NCI-H2081 (cell line): ENCODE data around the gene AR.

ENCODE experiments used
- DNase-seq, 2 experiments: peaks; one replicate each; lab custom pipeline; 2025; lab: John Stamatoyannopoulos, UW

Gene AR

DNA sequence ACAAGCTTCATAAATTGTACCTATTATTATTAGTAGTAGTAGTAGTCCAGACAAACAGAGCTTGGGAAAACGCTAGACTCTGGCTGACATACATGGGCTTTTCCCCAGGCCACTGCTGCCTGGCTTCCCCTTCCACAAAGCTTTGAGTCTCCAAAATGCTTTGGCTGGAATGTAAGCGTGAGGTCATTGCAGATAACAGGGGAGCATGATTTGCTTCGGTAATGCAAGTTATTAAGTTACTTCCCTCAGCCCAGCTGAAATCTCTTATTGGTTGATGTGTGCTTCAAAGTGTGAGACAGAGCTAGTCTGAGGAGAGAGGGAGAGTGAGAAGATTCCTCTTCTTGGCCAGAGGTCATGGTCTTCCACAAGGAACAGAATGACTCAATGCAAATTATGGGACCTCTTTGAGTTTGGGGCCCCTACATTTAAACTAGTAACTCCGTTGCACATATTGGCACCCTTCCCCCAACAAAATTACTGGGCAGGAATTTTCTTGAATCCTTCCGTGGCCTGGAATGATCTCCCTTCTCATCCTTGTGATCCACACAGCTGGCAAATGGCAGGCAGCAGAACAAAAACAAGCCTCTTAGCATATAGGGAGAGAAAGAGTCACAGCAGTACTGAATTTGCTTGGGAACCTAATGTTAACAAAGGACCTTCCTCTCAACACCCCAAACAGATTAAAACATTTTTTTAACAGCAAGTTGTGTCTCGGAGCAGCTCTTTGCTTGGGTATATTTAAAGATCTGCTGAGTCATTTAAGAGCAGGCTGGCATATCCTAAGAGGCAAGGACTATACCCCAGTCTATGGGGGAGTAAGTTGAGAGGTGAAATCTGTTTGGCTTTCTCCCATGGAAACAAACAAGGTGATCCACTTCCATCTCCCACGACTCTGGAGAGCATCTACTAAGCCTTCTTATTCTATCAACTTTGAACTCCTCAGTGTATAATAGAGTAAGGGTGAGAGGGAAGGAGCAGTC lies 19.9 kb downstream of the AR start:
- no peak for DNase-seq

DNA sequence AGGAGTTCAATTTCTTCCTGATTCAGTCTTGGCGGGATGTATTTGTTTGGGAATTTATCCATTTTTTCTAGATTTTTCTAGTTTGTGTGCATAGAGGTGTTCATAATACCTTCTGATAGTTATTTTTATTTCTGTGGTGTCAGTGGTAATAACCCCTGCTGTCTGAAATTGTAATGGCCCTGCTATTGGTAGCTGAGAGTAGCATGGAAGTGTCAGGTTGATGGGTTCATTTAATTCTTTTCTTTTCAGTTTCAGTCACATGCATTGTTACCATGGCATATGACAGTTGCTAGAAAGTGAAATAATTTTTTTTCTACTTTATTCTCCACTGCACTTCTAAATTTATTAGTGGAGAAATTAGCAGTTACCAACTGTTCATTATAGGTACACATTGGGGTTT lies 20.7 kb downstream of the AR start:
- no peak for DNase-seq

DNA sequence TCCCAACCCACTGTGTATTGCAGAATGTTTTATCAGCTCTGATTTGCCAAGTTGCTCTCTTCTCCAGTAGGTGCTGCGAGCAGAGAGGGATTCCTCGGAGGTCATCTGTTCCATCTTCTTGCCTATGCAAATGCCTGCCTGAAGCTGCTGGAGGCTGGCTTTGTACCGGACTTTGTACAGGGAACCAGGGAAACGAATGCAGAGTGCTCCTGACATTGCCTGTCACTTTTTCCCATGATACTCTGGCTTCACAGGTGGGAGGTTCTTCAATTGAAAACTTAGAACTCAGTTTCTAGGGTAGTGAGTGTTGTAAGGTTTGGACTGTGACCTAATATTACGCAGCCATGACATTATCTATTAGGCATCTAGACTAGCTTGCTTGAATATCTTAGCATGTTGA lies 24.9 kb downstream of the AR start:
- DNase-seq = no peak

DNA sequence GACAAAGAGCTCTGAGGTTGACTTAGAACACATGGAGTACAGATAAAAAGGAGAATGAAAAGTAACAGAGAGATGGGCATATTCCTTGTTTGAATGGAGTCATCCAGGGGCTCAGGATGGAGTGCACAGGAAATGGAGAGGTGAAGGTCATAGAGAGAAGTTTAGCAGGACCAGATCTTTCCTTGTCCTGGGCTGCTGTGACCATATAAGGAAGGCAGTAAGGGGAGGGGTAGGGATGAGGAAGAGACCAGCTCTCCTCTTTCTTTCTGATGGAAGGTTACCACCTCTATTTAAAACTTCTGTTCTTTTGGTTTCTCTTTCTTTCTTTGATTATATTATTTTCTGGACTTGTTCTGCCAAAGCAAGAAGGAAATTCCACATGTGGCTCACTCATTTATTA lies 27.0 kb downstream of the AR start:
- DNase-seq = no peak

DNA sequence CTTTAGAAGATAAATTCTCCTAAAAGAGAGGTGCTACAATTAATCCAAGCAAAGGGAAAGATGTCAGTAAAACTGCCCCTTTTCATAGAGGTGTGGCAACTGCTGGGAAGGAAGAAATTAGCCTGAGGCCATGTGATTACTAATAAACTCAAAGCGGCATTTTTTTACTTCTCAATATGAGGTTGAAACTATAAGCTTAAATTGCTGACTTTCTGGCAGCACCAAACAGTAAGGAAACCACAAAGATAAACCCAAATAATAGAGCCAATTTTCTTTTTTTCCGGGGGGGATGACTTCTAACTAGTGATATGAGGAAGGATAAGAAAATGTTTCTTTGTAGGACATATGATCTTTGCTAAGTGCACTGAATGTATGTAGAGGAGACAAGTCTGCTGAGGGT lies 30.9 kb downstream of the AR start:
- DNase-seq = no peak

DNA sequence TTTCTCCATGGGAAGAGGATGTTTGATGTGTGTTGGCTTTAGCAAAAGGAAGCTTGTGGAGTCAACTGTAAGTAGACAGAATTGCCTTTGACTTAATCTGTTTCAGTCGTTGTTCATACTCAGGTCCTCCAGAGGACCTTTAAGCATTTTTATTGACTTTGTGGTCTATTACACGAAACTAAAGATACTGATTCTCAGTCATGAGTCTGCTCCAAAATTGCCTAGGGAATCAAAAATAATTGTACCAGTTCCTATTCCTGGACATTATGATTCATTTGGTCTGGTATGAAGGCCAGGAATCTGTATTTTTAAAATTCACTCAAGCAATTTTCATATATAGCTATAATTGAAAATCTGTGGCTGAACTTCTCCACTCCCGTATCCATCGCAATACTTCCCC lies 38.6 kb downstream of the AR start:
- DNase-seq = no peak

DNA sequence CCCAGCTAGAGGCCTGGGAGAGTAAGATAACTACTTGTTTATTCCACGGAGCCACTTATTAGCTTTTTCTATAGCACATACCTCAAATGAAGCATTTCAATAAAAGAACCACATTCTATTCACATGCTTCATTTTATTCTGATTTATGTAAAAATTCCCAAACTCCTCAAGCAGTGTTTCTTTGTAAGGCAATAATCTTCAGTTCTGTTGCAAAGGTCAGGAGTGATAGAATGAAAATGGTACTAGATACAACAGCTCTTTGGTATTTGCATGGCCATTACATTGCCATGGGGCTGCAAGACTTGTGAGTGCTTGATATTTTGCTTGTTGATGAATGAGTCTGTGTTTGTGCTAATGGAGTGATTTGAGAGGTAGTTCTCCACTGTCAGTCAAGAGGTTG lies 39.4 kb downstream of the AR start:
- no peak for DNase-seq

DNA sequence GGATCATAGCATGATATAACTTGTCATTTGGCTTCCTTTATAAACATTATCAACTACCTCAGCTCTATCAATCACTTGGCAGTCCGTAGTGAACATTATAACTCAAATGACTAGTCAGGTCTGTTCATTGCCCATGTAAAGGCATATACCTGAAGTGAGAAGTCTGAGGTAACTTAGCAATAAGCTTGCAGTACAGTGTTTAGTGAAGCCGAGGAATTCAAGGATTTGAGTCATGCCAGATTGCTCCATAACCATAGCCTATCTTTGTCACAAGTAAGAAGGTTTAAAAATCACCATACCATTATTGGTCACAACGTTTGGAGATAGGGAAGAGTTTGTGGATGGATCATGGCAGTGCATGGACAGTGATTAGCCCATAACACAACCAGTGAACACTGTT lies 41.6 kb downstream of the AR start:
- no peak for DNase-seq

DNA sequence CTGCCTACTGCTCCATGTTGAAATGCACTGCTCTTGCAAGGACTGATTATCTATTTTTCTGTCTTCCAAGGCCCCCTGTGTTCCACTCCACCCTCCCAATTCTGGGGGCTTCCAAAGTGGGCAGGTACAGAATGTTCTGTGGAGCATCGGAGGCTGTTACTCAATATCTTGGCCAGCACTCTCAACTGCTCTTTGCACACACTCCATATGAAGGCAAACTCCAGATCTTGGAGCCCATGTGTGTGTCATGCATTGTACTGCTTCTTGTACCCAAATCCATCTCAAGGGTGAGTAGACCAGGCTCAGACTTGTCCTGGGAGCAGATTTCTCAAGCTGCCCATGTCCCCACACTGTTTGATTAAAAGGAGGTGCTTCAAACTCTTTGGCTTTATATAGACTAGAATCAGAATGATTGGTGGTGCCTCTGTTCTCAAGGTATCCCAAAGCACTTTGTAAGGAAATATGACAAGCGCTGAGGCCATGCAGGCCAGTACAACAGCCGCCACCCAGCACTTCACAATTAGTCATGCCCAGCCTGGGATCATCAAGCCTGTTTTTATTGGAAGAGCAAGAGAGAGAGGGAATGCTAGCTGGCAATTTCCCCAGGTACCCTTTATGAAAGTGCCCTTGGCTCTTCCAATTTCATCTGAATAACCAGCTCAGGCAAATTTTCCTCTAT lies 44.3 kb downstream of the AR start:
- no peak for DNase-seq

DNA sequence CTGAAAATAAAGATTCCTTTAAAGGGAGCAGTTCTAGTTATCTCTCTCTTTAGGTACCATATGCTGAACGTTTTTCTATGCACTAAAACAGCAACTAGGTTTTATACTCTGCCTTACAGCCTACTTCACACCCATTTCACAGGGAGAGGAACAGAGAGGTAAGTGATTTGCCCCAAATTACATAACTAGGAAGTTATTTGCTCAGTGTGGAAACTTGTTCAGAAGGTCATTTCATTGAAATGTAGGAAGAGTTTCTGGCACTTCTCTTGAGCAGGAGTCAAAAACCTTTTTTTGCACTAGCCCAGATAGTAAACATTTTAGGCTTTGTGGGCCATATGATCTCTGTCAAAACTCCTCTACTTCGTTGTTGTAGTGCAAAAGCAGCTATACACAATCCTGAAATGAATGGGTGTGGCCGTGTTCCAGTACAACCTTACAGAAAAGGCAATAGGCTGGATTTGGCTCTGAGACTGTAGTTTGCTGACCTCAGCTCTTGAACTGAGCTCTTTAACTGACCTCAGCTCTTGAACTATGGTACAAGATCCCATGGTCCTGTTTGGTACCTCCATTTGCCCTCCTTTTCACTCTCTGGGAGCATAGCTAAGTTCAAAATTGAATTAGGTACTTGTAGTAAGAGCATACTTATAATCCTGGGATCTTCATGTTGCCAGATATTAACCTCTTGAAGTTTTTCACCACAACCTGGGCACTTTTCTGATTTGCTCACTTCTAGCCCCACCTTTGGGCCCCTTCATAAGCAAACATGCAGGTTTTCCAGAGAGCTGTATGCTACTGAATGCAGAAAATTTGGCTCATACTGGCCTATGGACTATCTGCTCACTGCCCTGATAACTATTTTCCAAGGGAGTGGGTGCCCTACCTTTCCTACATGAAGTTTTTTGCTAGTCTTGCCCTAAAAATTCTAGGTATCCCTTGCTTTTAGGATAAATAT lies 53.3 kb downstream of the AR start:
- no peak for DNase-seq

DNA sequence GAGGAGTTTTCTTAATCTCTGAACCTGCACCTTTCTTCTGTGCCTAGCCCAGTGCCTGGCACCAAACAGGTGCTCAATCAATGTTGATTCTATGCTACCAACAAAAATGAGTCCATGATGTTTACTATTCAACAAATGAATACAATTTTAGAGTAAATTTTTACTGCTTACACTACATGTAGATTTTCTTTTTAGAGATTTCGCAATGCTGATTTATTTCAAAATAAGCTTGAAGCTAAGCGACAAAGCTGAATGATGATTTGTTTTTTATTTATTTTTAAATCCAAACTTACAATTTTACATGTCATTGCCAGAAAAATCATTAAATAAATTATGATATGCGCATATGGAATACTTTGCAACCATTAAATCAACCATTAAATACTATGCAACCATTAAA lies 55.7 kb downstream of the AR start:
- no peak for DNase-seq

DNA sequence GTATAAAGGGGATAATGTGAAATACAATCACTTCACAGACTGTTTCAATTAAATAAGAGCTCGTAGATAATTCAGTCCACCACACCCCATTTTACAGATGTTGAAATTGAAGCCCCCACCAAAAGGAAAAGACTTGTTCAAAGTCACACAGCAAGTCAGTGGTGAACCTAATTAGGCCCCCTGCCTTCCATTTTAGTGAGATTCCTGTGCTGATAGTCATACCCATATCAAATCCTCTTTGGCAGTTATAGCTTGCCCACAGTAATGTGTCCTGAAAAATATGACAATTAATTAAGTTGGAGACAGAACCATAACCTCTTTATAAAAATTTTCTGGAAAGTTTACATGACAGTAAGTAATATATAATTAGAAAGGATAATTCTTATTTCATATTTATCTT lies 58.0 kb downstream of the AR start:
- no peak for DNase-seq

DNA sequence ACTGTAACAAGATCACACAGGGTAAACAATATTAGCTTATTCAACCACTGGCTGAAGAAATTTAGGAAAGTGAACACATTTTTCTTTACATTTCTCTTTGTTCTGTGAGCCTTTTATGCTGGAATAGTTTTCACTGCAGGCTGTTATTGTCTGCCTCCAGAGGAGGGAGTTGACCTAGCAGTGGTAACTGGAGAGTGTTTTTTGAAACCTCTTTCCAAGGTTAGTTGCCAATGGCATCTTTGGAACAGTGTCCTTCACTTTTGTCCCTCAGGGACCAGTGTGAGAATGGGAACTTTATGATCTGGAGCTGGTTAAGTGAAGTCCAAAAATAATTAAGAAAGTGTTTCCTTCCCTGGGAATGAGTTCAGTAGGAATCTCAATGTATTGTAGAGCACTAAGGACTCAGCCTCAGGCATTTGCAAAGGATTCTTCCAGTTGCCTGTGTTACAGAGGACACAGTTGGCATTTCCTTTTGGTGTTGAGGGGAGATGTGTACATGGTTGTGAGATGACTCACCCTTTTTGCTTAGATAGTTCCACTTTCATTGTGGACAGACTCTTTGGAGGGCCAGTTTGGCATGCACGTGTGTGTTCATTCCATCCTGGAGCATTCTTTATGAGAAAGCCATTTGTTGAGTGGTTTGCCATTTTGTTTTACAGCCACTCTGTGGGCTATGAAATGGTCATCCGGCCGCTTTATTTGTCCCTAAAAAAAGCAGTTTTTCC lies 61.3 kb downstream of the AR start:
- DNase-seq = no peak

DNA sequence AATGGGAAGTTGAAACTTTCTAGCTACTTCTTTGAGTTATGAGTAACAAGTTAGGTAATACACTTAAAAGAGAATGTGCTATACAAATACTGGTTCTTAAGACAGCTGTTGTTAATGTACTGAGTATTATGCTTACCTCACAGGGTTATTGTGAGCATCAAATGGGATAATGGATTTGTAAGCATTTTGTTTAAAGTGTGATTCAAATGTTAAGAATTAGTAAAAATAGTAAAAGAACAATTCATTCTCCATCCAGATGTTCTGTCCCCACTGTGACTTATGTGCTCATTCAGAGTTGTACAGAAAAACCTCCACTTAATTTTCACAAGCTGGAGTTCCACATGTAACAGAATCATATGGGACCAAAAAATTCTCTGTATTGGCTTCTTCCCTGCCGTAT lies 63.6 kb downstream of the AR start:
- no peak for DNase-seq

DNA sequence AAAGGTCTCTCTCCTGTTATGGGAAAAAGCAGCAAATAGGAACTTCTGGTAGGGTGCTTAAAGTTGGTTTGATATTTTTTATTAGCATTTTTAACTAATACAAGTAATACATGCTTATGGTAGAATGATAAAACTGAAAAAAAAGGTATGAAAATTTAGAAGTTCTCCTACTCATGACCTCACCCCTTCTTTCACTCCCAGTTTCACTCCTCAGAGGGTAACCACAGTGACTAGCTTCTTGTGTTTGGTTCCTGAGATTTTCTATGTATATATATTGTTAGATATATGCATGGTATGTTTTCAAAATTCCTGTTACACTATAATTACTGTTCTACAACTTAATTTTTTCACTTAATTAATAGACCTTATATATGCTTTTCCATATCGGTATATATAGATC lies 66.5 kb downstream of the AR start:
- DNase-seq = no peak

DNA sequence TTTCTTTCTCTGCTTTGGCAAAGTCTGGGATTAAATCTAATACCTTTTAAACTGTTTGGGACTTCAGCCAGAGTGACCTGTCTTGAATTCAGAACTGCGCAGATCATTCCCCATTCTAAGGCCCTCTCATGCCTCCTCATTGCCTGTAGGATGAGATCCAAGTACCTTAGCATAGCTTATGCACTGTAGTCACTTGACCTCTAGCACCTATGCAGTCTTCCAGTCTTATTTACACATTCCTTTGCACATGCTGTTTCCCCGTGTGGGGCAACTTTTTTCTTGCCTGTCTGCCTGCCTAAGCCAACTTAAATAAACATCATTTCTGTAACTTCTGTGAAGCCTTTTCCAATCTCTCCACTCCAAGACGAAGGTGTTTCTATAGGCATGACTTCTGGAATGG lies 68.4 kb downstream of the AR start:
- DNase-seq = no peak

DNA sequence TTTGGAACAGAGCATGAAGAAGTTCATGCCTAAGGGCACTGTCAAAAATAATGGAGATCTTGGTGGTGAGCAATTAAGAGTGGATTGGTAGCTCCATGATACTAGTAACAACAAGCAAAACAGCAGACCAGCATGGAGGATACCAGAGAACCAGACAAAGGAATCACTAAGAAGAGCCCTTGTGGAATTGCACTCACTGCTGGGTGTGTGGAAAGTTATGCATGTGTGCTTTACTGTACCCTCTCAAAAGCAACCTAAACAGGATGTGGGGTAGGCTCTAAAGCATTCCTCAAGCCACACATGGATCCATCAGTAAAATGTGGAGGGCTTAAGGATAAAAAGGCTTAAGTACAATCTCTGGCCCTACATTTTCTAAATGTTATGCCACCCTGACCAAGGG lies 69.5 kb downstream of the AR start:
- DNase-seq = no peak

DNA sequence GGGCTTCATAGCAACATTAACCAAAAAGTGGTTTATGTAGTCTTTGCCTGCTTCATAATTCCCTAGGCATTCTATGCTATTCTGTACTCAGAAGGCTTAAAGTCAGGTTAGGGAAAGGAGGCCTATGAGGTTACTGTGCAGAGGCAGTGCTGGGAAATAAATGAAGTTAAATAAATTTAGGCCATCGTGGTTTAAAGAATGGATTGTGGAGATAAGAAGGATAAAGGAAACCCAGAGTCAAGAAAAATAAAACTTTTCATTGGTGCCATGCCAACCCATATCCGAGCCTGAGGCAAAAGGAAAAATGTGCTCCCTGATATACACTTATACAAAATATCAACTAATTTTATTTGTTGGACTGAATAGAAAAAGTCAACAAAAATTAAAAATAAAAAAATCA lies 70.2 kb downstream of the AR start:
- no peak for DNase-seq

DNA sequence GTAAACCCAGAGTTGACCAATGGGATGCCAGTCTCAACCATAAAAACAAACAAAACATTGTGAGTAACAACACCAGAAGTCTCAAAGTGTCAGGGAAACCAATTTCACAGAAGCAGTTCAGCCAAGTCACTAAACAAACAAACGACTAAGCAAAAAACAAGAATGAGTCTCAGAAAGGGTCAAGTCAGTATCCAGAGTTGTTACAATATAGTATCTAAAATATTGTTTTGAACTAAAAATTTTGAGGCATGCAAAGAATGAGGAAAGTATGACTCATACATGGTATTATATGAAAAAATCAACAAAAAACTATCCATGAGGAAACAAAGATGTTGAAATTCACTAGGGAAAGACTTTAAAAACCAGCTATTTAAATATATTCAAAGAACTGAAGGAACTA lies 70.6 kb downstream of the AR start:
- no peak for DNase-seq

DNA sequence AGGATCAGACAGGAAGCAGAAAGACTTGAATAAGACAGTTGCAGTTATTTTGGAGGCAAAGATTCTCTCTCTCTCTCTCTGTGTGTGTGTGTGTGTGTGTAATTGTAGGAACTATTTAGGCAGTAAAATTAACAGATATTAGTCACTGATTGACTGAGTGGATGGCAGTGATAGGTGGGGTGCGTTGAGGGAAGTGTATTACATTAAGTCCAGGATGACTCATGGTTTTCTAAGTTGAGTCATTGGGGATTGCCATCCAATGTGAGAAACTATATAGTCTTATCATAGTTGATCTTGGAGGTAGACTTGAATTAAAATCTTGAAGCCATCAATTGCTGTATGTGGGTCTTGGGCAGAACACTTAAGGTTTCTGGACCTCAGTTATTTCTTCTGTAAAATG lies 75.4 kb downstream of the AR start:
- DNase-seq = no peak

DNA sequence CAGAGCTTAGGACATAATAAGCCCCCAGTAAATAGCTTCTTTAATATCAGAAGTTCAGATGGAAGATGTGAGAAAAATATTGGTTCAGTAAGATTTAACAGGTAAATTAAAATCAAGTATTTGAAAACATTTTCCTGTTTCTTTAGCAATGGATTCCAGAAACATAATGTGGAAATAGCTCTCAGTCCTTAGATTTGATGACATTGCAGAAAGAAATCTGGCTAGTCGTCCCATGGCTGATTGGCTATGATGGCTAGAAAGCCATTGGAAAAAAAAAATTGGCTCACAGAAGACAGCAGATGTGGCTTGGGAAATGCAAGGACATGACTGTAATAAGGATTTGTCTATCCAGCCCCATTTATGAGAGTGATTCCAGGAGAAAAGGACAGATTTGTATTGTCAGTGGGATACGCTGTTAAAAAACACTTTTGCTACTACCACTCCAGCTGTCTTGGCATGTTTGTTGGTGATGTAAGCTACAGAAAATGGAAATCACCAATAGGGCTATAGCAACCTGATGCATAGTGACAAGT lies 78.3 kb downstream of the AR start:
- DNase-seq = no peak

DNA sequence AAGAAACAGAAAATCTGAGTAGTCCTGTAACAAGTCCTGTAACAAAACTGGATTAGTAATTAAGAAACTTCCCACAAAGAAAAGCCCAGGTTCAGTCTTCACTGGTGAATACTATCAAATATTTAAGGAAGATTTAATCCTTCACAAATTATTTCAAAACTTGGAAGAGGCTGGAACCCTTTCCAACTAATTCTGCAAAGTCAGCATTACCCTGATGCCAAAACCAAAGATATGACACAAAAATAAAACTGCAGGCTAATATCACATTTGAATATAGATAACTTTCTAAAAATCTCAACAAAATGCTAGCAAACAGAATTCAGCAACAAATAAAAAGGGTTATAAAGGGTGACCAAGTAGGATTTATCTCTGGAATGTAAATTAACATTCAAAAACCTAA lies 80.5 kb downstream of the AR start:
- DNase-seq = no peak
